Right lobe of liver (tissue), 6 donors: ENCODE measurements around the gene ZNF628. TPM values are rescaled to one million over a fixed set of nuclear protein-coding genes. Genes with fewer than 3 reads are reported as not detected.

ENCODE experiments used
- ATAC-seq, 4 donors: fragments of 200-7000 bp; cut with Tn5 transposase; one replicate each; pipeline ENCODE4 v1.9.1; 2020; ENCODE audit warnings: mild to moderate bottlenecking in 4 of 4, moderate library complexity in 4 of 4
- DNase-seq, 3 donors: peaks; one replicate each; pipeline ENCODE4 v3.0.0-alpha.2; 2020
- H3K27ac ChIP-seq, 3 donors: fragments of 200-600 bp; one replicate each; pipeline ENCODE4 v1.8.0; 2022
- H3K27me3 ChIP-seq, 2 donors: fragments of 200-600 bp; one replicate each; pipeline ENCODE4 v1.8.0; 2022
- H3K36me3 ChIP-seq, 4 donors: fragments of 200-600 bp; sonication (generic) in 1 of 4; one replicate each; pipeline versions ENCODE4 v1.5.1 to v1.8.0; 2017 to 2022; ENCODE audit warnings: control low read depth in 1 of 4
- H3K4me1 ChIP-seq, 4 donors: fragments of 200-600 bp; sonication (generic) in 1 of 4; one replicate each; pipeline versions ENCODE4 v1.5.1 to v1.8.0; 2017 to 2022; ENCODE audit warnings: control low read depth in 1 of 4
- H3K4me3 ChIP-seq, 3 donors: fragments of 200-600 bp; one replicate each; pipeline ENCODE4 v1.8.0; 2022
- H3K9me3 ChIP-seq, 4 donors: fragments of 200-600 bp; sonication (generic) in 1 of 4; one replicate each; pipeline versions ENCODE4 v1.5.1 to v1.8.0; 2017 to 2022; ENCODE audit warnings: control low read depth in 1 of 4
- POLR2A ChIP-seq: fragments of 450-650 bp; IDR thresholded peaks from one replicate; pipeline ENCODE4 v1.6.1; 2017; ENCODE audit warnings: antibody characterized with exemption, mild to moderate bottlenecking
- WGBS: methylation state at CpG from one replicate; pipeline ENCODE4 v1.1.6; 2018; ENCODE audit warnings: low coverage, low lambda C conversion rate; ENCODE audit not compliant: insufficient coverage; ENCODE audit errors: missing lambda C conversion rate; 5-methylcytosine and 5-hydroxymethylcytosine counted together
- intact Hi-C, 2 donors: fragments of 100-400 bp; cut with DNase I; formaldehyde crosslinking; loops; one replicate each; pipeline versions ENCODE4 v1.11.2 to v1.14.1; 2022
- total RNA-seq, 6 experiments: library from RNA; depleted of rRNA in 2 of 6; stranded (reverse); fragments of >200 nt in 2 of 6; fragmentation: NEBNext Ultra II Directional in 3 of 6; extraction: Animal tissue kit (Norgen Biotek cat#: 25700) in 3 of 6; gene quantifications; one replicate each; pipeline versions ENCODE4 v1.1.0 to v1.2.4, GENCODE V29; 2016 to 2023
- TF ChIP-seq, protein P1 (sequence below), 4 donors: fragments of 200-600 bp in 3 of 4; fragments of 450-650 bp in 1 of 4; IDR thresholded peaks; one replicate each; pipeline versions ENCODE4 v1.5.1 to v1.8.0; 2016 to 2022; ENCODE audit warnings: antibody characterized with exemption in 4 of 4, mild to moderate bottlenecking in 2 of 4
- donor health status: DM: no; HTN: yes; CAD: no.
- donor health status: DM: no; HTN: no; CAD: no.
- donor health status: DM: no; HTN: no; CAD: no.
- donor health status: DM: no; HTN: yes; CAD: no.
- donor health status: DM: no; HTN: yes; CAD: no.

The ZNF628 gene
- total RNA-seq, 6 experiments from 2014 or later: 3.4 to 9.2 (median 4.4) TPM

DNA sequence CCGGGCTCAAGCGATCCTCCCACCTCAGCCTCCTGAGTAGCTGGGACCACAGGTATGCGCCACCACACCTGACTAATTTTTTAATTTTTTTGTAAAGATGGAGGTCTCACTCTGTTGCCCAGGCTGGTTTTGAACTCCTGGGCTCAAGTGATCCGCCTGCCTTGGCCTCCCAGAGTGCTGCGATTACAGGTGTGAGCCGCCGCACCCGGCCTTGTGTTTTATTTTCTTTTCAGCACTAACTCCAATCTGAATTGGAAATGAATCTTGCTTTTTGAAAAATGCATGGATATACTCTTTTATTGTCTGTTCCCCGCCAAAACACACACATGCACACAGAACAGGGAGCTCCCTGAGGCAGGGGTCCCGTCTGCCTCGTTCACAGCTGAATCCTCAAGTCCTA, 13.7 kb upstream of the ZNF628 start:
- Histone ChIP-seq H3K27ac (no peak overlapping the region), H3K9me3 (no peaks in the 10 kb centered on the region), H3K36me3 (no peaks in the 10 kb centered on the region), H3K4me1 (peaks cover 0 to 23% (median 10%) of the 10 kb centered on the region in 4 donors), H3K27me3 (no peaks in the 10 kb centered on the region), H3K4me3 (peak overlapping the region in 1 of 3 donors; percentile 73)
- no peak for TF ChIP-seq POLR2A
- TF ChIP-seq, protein P1, sequence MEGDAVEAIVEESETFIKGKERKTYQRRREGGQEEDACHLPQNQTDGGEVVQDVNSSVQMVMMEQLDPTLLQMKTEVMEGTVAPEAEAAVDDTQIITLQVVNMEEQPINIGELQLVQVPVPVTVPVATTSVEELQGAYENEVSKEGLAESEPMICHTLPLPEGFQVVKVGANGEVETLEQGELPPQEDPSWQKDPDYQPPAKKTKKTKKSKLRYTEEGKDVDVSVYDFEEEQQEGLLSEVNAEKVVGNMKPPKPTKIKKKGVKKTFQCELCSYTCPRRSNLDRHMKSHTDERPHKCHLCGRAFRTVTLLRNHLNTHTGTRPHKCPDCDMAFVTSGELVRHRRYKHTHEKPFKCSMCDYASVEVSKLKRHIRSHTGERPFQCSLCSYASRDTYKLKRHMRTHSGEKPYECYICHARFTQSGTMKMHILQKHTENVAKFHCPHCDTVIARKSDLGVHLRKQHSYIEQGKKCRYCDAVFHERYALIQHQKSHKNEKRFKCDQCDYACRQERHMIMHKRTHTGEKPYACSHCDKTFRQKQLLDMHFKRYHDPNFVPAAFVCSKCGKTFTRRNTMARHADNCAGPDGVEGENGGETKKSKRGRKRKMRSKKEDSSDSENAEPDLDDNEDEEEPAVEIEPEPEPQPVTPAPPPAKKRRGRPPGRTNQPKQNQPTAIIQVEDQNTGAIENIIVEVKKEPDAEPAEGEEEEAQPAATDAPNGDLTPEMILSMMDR (IDR thresholded peaks at IDR 0.05): no peak
- intact Hi-C loops: no loop called here
- no peak for DNase-seq
- ATAC-seq: no peak
- WGBS: 90% methylated on average over 11 of the region's 11 CpGs

DNA sequence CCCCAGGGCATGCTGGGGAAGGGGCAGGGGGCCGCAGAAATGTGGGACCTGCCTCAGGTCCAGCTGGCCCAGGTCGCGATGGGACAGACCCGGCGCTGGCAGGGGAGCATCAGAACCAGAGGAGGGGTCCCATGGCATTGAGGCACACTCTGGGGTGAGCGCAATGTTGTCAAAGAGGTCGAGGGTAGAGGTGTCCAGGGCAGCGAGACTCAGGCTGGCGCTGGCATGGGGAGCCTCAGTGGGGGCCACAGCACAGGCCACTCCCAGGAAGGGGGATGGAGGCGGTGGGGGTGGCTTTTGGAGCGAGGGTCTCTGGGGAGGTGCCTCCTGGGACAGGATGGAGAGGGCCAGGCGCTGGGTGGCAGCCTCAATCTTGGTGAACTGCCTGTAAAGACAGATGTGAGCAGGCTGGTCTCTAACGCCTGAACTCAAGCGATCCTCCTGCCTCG, 12.8 kb upstream of the ZNF628 start:
- Histone ChIP-seq H3K27me3 (no peaks in the 10 kb centered on the region), H3K9me3 (no peaks in the 10 kb centered on the region), H3K4me1 (peaks cover 0 to 28% (median 12%) of the 10 kb centered on the region in 4 donors), H3K4me3 (no peak overlapping the region), H3K36me3 (no peaks in the 10 kb centered on the region), H3K27ac (no peak overlapping the region)
- ATAC-seq (no peak), DNase-seq (peak in 1 of 3 donors; percentile 55)
- TF ChIP-seq, protein P1 (IDR thresholded peaks at IDR 0.05): no peak
- WGBS: 67% methylated on average over 6 of the region's 15 CpGs
- intact Hi-C loops: no loop called here

DNA sequence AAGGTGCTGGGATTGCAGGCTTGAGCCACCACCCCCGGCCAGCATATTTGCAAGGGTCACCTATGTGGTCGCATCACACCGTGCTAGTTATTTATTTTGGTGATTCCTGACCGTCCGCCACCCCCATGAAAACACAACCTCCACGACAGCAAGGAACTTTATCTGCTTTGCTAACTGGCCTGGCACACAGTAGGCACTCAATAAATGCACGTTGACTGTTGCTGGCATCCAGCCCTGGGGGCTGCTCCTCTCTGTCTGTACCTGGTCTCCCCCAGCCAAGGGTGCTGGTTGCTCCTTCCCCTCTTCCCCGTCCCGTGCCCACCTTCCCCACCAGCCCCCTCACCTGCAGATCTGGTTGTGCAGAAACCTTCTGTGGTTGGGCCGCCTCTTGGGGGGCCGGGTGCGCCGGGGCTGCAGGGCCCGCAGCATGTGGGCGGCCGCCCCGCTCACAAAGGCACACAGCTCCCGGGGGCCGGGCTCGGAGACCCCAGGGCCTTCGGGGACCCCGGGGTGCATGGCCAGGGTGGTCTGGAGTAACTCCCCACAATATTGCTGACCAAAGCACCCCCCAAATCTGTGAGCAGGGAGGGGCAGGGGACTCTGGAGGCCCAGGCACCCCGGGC, 12.3 kb upstream of the ZNF628 start:
- Histone ChIP-seq H3K36me3 (no peaks in the 10 kb centered on the region), H3K27me3 (no peaks in the 10 kb centered on the region), H3K9me3 (no peaks in the 10 kb centered on the region), H3K4me3 (no peak overlapping the region), H3K27ac (no peak overlapping the region), H3K4me1 (peaks cover 0 to 28% (median 12%) of the 10 kb centered on the region in 4 donors)
- 89% methylated on average over 14 of the region's 23 CpGs for WGBS
- DNase-seq (no peak), ATAC-seq (no peak)
- intact Hi-C loops: no loop called here
- no peak for TF ChIP-seq POLR2A
- TF ChIP-seq, protein P1 (IDR thresholded peaks at IDR 0.05): no peak

DNA sequence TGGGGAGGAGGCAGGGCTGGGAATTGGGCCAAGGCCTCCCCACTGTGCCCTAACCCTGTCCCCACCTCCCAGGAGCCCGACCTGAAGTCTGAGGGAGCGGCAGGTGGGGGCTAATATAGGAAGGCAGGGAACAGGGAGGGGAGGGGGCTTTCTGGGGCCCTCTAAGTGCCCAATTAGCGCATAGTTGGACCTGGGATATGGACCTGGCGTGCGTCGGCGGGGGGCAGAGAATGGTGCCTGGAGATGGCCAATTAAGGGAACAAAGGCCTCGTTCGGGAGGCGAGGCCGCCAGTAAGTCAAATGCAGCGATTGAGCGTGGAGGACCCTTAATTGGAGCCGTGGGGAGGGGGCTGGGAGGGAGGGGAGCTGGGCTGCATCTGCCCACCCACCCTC, 11.8 kb upstream of the ZNF628 start, which contains the start of gene C19orf85:
TSS of gene C19orf85 (minus strand) at position 90 of the 393 bp plus-strand sequence. CDS start 197 bp downstream, outside the sequence.
- TF ChIP-seq, protein P1 (IDR thresholded peaks at IDR 0.05): no peak
- TF ChIP-seq POLR2A: no peak
- peaks cover 0 to 25% (median 10%) of the 10 kb centered on the region in 4 donors for H3K4me1 ChIP-seq
- no peak for DNase-seq
- WGBS: 66% methylated on average over 5 of the region's 14 CpGs
- no peaks in the 10 kb centered on the region for H3K9me3 ChIP-seq
- H3K27ac ChIP-seq: no peak within 1 kb of the TSS
- no peaks in the 10 kb centered on the region for H3K36me3 ChIP-seq
- no peak within 1 kb of the TSS for H3K4me3 ChIP-seq
- no peaks in the 10 kb centered on the region for H3K27me3 ChIP-seq
- intact Hi-C loops: no loop called here
- no peak for ATAC-seq
